Parathyroid adenoma (tissue), 2 donors: ENCODE measurements around the gene SLC7A10.

ENCODE experiments used
- H2AFZ ChIP-seq: fragments of 300-600 bp; sonication (generic); one replicate; pipeline ENCODE4 v1.7.0; 2017; ENCODE audit warnings: antibody characterized with exemption, mild to moderate bottlenecking
- H3K27ac ChIP-seq: fragments of 300-600 bp; sonication (generic); one replicate; pipeline ENCODE4 v1.7.0; 2017
- H3K27me3 ChIP-seq: fragments of 300-600 bp; sonication (generic); one replicate; pipeline ENCODE4 v1.7.0; 2017; ENCODE audit warnings: low read length; ENCODE audit not compliant: control insufficient read depth, insufficient read depth
- H3K36me3 ChIP-seq: fragments of 300-600 bp; sonication (generic); one replicate; pipeline ENCODE4 v1.7.0; 2017; ENCODE audit warnings: low read length; ENCODE audit not compliant: control insufficient read depth, insufficient read depth
- H3K4me1 ChIP-seq: fragments of 300-600 bp; sonication (generic); one replicate; pipeline ENCODE4 v1.7.0; 2017; ENCODE audit warnings: control low read depth
- H3K4me2 ChIP-seq: fragments of 300-600 bp; sonication (generic); one replicate; pipeline ENCODE4 v1.7.0; 2017; ENCODE audit warnings: low read length
- H3K4me3 ChIP-seq: fragments of 300-600 bp; sonication (generic); one replicate; pipeline ENCODE4 v1.7.0; 2017; ENCODE audit warnings: low read depth, low read length
- H3K79me2 ChIP-seq: fragments of 300-600 bp; sonication (generic); one replicate; pipeline ENCODE4 v1.7.0; 2017; ENCODE audit warnings: control low read depth
- H3K9ac ChIP-seq: fragments of 300-600 bp; sonication (generic); one replicate; pipeline ENCODE4 v1.7.0; 2017; ENCODE audit warnings: mild to moderate bottlenecking
- H3K9me3 ChIP-seq: fragments of 300-600 bp; sonication (generic); one replicate; pipeline ENCODE4 v1.7.0; 2017; ENCODE audit warnings: low read length; ENCODE audit not compliant: control insufficient read depth
- TF ChIP-seq, protein P1 (sequence below): fragments of 300-600 bp; sonication (generic); IDR thresholded peaks from one replicate; pipeline ENCODE4 v1.7.0; 2017; ENCODE audit warnings: antibody characterized with exemption, mild to moderate bottlenecking
- donor health status: primary hyperparathyroidism.

Gene SLC7A10

DNA sequence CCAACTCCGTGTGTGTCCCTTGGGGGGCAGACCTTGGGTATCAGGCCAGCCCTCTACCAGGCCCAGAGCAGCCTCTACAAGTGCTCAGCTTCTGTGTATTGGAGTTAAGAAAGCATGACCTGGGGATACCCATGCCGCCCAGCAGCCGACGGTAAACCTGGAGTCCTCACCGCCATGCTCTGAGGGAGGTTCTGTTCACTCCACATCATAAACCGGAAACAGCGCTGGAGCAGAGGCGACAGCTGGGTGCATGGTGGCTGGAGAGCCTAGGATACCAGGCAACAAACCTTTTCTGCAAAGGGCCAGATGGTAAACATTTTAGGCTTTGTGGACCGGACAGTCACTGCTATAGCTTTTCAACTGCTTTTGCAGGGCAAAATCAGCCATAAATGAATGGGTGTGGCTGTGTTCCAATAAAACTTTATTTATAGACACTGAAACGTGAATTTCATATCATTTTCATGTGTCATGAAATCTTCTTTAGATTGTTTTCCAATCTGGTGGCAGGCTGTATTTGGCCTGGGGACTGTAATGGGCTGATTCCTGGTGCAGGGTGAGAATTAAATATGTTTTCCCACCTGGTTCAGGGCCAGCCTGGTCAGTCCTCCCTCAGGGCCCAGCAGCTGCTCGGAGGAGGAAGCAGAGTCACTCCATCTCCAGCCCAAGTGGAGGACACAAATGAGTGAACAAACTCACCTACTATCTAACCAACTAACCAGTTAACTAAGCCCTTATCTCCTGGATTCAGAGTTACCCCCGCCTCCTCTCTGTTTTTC is 45.8 kb upstream of the SLC7A10 start:
- Histone ChIP-seq H3K9me3 (no peaks in the 10 kb centered on the region), H2AFZ (no peak overlapping the region), H3K79me2 (no peaks in the 10 kb centered on the region), H3K4me3 (no peak overlapping the region), H3K27me3 (no peaks in the 10 kb centered on the region), H3K27ac (no peak overlapping the region), H3K9ac (no peak overlapping the region), H3K4me2 (no peak overlapping the region), H3K36me3 (no peaks in the 10 kb centered on the region), H3K4me1 (no peaks in the 10 kb centered on the region)
- TF ChIP-seq, protein P1, sequence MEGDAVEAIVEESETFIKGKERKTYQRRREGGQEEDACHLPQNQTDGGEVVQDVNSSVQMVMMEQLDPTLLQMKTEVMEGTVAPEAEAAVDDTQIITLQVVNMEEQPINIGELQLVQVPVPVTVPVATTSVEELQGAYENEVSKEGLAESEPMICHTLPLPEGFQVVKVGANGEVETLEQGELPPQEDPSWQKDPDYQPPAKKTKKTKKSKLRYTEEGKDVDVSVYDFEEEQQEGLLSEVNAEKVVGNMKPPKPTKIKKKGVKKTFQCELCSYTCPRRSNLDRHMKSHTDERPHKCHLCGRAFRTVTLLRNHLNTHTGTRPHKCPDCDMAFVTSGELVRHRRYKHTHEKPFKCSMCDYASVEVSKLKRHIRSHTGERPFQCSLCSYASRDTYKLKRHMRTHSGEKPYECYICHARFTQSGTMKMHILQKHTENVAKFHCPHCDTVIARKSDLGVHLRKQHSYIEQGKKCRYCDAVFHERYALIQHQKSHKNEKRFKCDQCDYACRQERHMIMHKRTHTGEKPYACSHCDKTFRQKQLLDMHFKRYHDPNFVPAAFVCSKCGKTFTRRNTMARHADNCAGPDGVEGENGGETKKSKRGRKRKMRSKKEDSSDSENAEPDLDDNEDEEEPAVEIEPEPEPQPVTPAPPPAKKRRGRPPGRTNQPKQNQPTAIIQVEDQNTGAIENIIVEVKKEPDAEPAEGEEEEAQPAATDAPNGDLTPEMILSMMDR, result no peak

DNA sequence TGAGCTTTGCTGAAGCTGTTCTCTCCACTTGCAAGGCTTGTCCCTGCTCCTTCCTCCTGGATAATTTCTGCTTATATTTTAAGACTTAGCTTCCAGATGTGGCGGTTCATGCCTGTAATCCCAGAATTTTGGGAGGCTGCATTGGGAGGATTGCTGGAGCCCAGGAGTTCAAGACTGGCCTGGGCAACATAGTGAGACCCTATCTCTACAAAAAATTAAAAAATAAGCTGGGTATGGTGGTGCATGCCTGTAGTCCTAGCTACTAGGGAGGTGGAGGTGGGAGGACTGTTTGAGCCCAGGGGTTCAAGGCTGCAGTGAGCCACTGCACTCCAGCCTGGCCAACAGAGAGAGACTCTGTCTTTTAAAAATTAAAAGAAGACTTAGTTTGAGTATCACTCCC is 45.1 kb upstream of the SLC7A10 start:
- H3K4me2 ChIP-seq, result no peak overlapping the region
- H3K36me3 ChIP-seq, result no peaks in the 10 kb centered on the region
- H3K9ac ChIP-seq, result no peak overlapping the region
- H3K27me3 ChIP-seq, result no peaks in the 10 kb centered on the region
- H3K4me3 ChIP-seq, result no peak overlapping the region
- no peaks in the 10 kb centered on the region for H3K79me2 ChIP-seq
- no peaks in the 10 kb centered on the region for H3K9me3 ChIP-seq
- TF ChIP-seq, protein P1, result no peak
- no peaks in the 10 kb centered on the region for H3K4me1 ChIP-seq
- no peak overlapping the region for H3K27ac ChIP-seq
- no peak overlapping the region for H2AFZ ChIP-seq

DNA sequence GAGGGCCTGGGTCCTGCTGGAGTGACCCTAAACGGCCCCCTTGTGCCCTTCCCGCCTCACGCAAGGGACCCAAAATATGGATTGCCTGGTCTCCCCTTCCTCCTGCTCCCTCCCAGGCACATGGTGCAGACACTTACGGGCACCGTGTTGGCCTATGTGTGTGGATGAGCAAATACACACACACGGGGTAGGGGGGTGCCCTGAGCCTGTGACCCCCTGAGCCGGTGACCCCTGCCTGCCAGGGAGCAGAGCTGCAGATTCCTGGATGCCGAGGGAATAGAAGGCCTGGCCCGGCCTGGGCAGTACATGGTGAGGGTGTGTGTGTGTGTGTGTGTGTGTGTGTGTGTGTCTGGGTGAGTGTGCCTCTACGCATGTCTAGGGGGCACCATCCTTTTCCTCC is 43.4 kb upstream of the SLC7A10 start:
- Histone ChIP-seq H3K9ac (no peak overlapping the region), H3K79me2 (no peaks in the 10 kb centered on the region), H3K4me1 (no peaks in the 10 kb centered on the region), H3K27ac (no peak overlapping the region), H3K4me3 (no peak overlapping the region), H3K4me2 (no peak overlapping the region), H3K9me3 (no peaks in the 10 kb centered on the region), H3K36me3 (no peaks in the 10 kb centered on the region), H3K27me3 (no peaks in the 10 kb centered on the region), H2AFZ (no peak overlapping the region)
- TF ChIP-seq, protein P1, result no peak

DNA sequence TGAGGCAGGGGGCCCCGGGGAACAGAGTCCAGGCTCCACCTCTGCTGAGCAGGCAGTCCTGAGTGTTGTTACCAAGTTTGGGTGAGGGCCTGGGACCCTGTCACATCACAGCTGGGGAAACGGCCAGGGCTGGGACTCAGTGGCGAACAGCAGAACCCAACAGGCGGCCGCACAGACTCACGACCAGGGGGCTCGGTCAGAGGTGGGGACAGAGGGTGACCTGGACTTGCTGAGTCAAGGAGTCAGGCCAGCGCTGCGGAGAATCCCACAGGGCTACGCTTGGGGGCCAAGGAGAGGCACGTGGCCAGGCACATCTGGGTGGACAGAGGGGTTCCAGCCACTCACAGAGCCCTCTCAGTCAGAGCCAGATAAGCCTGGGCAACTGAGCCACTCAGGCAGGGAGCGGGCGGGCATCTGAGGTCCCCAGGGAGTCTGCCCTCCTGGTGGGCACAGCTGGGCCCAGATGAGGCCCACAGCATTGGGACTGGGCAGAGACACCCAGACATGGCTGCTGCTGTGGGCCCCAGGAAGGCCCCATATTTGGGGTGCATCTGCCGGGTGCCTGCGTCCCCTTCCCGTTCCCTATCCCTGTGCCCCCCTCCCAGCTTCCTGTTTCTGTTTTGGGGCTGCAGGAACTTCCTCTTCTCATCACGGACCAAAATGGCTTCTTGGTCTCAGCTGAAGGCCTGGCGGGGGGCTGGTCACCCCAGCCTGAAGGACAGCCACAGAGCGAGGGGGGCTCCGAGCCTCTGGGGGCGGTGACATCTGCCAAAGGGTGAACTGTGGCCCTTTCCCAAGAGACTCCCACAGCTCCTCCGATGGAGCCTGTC is 42.7 kb upstream of the SLC7A10 start:
- no peak overlapping the region for H3K27ac ChIP-seq
- H2AFZ ChIP-seq, result no peak overlapping the region
- no peaks in the 10 kb centered on the region for H3K79me2 ChIP-seq
- no peaks in the 10 kb centered on the region for H3K9me3 ChIP-seq
- H3K4me1 ChIP-seq, result no peaks in the 10 kb centered on the region
- H3K4me2 ChIP-seq, result no peak overlapping the region
- no peak overlapping the region for H3K9ac ChIP-seq
- no peaks in the 10 kb centered on the region for H3K27me3 ChIP-seq
- no peak overlapping the region for H3K4me3 ChIP-seq
- TF ChIP-seq, protein P1, result no peak
- H3K36me3 ChIP-seq, result no peaks in the 10 kb centered on the region
